Lower lobe of right lung (tissue), 2 donors: ENCODE data around the gene PCED1B. TPM values are rescaled to one million over a fixed set of nuclear protein-coding genes. Genes with fewer than 3 reads are reported as not detected.
"Not testable (repeated sequence)": the region's sequence is repeated elsewhere in the genome, so short reads cannot be mapped to it uniquely, and the experiment has no call there.

Experiments used
- ATAC-seq, 2 donors: fragments of 200-7000 bp; cut with Tn5 transposase; one replicate each; pipeline ENCODE4 v1.9.1; 2020 to 2022; ENCODE audit warnings: mild to moderate bottlenecking in 2 of 2, moderate library complexity in 2 of 2
- DNase-seq: peaks from one replicate; pipeline ENCODE4 v3.0.0-alpha.2; 2020
- H3K27ac ChIP-seq: fragments of 200-600 bp; one replicate; pipeline ENCODE4 v1.8.0; 2022
- H3K27me3 ChIP-seq: fragments of 200-600 bp; one replicate; pipeline ENCODE4 v1.8.0; 2022; ENCODE audit warnings: low read depth
- H3K36me3 ChIP-seq: fragments of 200-600 bp; one replicate; pipeline ENCODE4 v1.8.0; 2022; ENCODE audit warnings: mild to moderate bottlenecking
- H3K4me1 ChIP-seq: fragments of 200-600 bp; one replicate; pipeline ENCODE4 v1.8.0; 2022
- H3K4me3 ChIP-seq: fragments of 200-600 bp; one replicate; pipeline ENCODE4 v1.8.0; 2022; ENCODE audit warnings: mild to moderate bottlenecking
- H3K9me3 ChIP-seq: fragments of 200-600 bp; one replicate; pipeline ENCODE4 v1.8.0; 2022
- CTCF ChIP-seq: fragments of 200-600 bp; IDR thresholded peaks from one replicate; pipeline ENCODE4 v1.8.0; 2022; ENCODE audit warnings: antibody characterized with exemption, mild to moderate bottlenecking
- intact Hi-C: fragments of 100-400 bp; cut with DNase I; formaldehyde crosslinking; loops from one replicate; pipeline ENCODE4 v1.11.0; 2022
- total RNA-seq: library from RNA; stranded (reverse); fragmentation: NEBNext Ultra II Directional; extraction: Animal tissue kit (Norgen Biotek cat#: 25700); gene quantifications from one replicate; pipeline ENCODE4 v1.2.1, GENCODE V29; 2021
- donor health status: DM: no; HTN: yes; CAD: no; lungs with severe emphysema.

Gene PCED1B
- total RNA-seq, 1 donor from 2014 or later = 13.4 TPM

GRCh38 chr12:47276253-47276620 lies 196.8 kb downstream of the PCED1B start:
- no peak for TF ChIP-seq CTCF
- ATAC-seq = no peak
- peak overlapping the region; percentile 59 for H3K27ac ChIP-seq
- intact Hi-C loops = no loop called here
- H3K4me3 ChIP-seq = no peak overlapping the region
- H3K27me3 ChIP-seq = no peaks in the 10 kb centered on the region
- H3K9me3 ChIP-seq = no peaks in the 10 kb centered on the region
- H3K4me1 ChIP-seq = peaks cover 23% of the 10 kb centered on the region
- no peak for DNase-seq
- no peaks in the 10 kb centered on the region for H3K36me3 ChIP-seq

GRCh38 chr12:47276621-47277309 lies 197.3 kb downstream of the PCED1B start:
- no peak overlapping the region for H3K4me3 ChIP-seq
- H3K9me3 ChIP-seq = no peaks in the 10 kb centered on the region
- H3K27me3 ChIP-seq = no peaks in the 10 kb centered on the region
- no peak for TF ChIP-seq CTCF
- intact Hi-C loops = no loop called here
- DNase-seq = no peak
- H3K27ac ChIP-seq = peak overlapping the region; percentile 59
- peak; percentile 92 for ATAC-seq
- H3K4me1 ChIP-seq = peaks cover 23% of the 10 kb centered on the region
- H3K36me3 ChIP-seq = no peaks in the 10 kb centered on the region

- Histone ChIP-seq H3K27me3 (no peaks in the 10 kb centered on the region), H3K27ac (no peak overlapping the region), H3K36me3 (no peaks in the 10 kb centered on the region), H3K4me3 (no peak overlapping the region), H3K9me3 (no peaks in the 10 kb centered on the region), H3K4me1 (peaks cover 23% of the 10 kb centered on the region)
- intact Hi-C loops = no loop called here
- ATAC-seq = peak; percentile 67 to 71
- TF ChIP-seq CTCF = no peak
- DNase-seq = no peak
These were observed 198.6 kb downstream of the PCED1B start for GRCh38 chr12:47277972-47278448.

- ATAC-seq, intact Hi-C loops, DNase-seq, H3K9me3 ChIP-seq, H3K27me3 ChIP-seq, H3K4me3 ChIP-seq, H3K36me3 ChIP-seq, H3K27ac ChIP-seq: not testable (repeated sequence)
- H3K4me1 ChIP-seq = peaks cover 23% of the 10 kb centered on the region
These were observed 200.3 kb downstream of the PCED1B start for GRCh38 chr12:47279758-47280157.

- no peak overlapping the region for H3K4me3 ChIP-seq
- ATAC-seq = no peak
These were observed 201.3 kb downstream of the PCED1B start for GRCh38 chr12:47280543-47281300.

More at GRCh38 chr12:47280543-47281300, 201.3 kb downstream of the PCED1B start:
- no peak for DNase-seq
- no peaks in the 10 kb centered on the region for H3K27me3 ChIP-seq
- peaks cover 23% of the 10 kb centered on the region for H3K4me1 ChIP-seq
- no peak for TF ChIP-seq CTCF
- no peaks in the 10 kb centered on the region for H3K9me3 ChIP-seq
- H3K27ac ChIP-seq = no peak overlapping the region
- intact Hi-C loops = no loop called here
- H3K36me3 ChIP-seq = no peaks in the 10 kb centered on the region
